Activated gamma-delta T cell treated with anti-CD3 and anti-CD28 coated beads, Interleukin-2, amount 50 U/mL, for 16 hours (primary cell): ENCODE results near the gene ING5.

Experiments
- DNase-seq: peaks from one replicate; pipeline ENCODE4 v3.0.0-alpha.2; 2020; ENCODE audit warnings: low read depth

ING5 gene

DNA sequence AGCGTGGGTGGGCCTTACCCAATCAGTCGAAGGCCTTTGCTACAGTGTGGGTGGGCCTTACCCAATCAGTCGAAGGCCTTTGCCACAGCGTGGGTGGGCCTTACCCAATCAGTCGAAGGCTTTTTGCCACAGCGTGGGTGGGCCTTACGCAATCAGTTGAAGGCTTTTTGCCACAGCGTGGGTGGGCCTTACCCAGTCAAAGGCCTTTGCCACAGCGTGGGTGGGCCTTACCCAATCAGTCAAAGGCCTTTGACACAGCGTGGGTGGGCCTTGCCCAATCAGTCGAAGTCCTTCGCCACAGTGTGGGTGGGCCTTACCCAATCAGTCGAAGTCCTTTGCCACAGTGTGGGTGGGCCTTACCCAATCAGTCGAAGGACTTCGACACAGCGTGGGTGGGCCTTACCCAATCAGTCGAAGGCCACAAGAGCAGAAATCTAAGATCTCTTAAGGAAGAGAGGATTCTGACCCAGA, 58.5 kb downstream of the ING5 start:
- no peak for DNase-seq

- DNase-seq, result no peak
Observed at GRCh38 chr2:241762321-241762932, 60.6 kb downstream of the ING5 start.

DNA sequence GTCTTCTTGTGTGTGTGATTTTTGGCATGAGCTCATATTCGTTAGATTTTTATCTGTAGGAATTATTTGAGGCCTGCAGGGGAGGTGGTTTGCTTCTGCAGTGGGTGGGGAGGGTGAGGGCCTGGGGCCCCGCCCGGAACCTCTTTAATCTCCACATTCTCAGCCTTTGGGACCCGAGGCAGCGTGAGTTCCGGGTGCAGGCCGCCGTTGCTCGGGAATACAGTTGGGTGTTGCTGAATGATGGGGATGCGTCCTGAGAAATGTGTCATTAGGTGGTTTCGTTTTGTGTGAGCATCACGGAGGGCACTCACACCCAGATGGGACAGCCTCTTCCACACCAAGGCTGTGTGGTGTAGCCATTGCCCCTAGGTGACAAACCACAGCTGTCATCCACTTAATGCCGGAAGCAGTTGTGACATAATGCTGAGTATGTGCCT, 61.1 kb downstream of the ING5 start:
- DNase-seq, result peak; percentile 68

GRCh38 chr2:241763551-241764274, 61.9 kb downstream of the ING5 start:
- DNase-seq, result no peak

GRCh38 chr2:241764275-241765241, 62.7 kb downstream of the ING5 start:
- DNase-seq, result no peak

DNA sequence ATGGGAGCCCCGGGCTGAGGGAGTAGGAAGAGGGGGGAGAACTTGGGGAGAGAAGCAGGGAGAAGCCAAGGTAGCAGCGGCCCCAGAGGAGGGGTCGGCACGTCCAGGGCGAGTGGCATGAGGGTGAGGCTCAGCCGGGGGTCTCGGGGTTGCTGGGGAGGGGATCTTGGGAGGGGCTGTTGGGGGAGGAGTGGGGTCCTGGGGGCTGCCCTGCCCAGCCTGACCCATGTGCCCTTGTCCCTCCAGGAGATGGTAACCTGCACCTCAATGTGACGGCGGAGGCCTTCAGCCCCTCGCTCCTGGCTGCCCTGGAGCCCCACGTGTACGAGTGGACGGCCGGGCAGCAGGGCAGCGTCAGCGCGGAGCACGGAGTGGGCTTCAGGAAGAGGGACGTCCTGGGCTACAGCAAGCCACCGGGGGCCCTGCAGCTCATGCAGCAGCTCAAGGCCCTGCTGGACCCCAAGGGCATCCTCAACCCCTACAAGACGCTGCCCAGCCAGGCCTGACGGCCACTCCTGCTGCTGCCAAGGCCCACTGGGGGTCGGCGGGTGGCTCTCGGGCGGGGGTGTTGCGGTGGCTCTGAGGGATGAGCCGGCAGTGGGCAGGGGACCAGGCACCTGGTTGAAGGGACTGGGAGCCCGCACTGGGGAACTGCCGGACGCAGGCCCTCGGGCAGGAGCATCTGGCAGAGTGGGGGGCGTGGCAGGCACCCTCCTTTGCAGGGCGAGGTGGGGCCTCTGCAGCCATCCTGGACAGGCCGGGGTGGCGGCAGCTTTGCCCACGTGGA, 65.8 kb downstream of the ING5 start:
- DNase-seq, result no peak

DNA sequence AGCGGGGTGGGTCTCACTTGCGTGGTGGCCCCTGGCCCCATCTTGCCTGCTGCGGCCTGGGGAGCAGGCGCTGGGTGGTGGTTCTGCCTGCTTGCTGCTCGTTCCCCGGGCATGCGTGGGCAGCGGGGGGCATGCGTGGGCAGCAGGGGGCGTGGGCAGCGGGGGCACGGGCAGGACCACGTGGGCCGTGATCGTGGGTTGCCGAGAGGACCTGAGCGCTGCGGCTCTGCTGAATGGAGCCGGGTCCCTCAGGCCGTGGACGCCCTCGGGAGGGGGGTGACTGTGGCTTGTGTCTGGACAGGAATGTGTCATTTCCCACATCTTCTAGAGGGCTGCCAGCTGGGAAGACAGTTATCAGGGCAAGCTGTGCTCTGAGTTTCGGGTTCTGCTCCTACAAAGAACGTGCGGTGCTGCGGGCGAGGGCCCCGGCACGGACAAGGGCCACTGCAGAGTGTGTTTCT, 66.4 kb downstream of the ING5 start:
- no peak for DNase-seq

- DNase-seq, result no peak
Observed at GRCh38 chr2:241768850-241769249, 67.0 kb downstream of the ING5 start.

DNA sequence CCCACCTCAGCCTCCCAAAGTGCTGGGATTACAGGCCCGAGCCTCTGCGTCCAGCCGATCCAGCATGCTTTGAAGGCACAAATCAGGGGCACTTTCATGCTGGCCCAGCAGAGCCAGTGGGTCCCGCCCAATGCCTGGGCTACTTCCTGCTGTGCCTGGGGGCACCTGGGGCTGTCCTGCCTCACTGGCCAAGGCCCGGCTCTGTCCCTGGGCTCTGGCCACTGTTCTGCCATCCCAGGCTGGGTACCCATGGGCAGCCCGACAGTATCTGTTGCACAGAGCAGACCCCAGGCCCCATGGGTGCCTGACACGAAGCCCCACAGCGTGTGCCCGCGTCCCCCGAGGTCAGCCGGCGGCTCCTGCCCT, 68.0 kb downstream of the ING5 start:
- no peak for DNase-seq

GRCh38 chr2:241770185-241770935, 68.5 kb downstream of the ING5 start:
- no peak for DNase-seq

GRCh38 chr2:241770936-241771285, 69.1 kb downstream of the ING5 start:
- no peak for DNase-seq

DNA sequence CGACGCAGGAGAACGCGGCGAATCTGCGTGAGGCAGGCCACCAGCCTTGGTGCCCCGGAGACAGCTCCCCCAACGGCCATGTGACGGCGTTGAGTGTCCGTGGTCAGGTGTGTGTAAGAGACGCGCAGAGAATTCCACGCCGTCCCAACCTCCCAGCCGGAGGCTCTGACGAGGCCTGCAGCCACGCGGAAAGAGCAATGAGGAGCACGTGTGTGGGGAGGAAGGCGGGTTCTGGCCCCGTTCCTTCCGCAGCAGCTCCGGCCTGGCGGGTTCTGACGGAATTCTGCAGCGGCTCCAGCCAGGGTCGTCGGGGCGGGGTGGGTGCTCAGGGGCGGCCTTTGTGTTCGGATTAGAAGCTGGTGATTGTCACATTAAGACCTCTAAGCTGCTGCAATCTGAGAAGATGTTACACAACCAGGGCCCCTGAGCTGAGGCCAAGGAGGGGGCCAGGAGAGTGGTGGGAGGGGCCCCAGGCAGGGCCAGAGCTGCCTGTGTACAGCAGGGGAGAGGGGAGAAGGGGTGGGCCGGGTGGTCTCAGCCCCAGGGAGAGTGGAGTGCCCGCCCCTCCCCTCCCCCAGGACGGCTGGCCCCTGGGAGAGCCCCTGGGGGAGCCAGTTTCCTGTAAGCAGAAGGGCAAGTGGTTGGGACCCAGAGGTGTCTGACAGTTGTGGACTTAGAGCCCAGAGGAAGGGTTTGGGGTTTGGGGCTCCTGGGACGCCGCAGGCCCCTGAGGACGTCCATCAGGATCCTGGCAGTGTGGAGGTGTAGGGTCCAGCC, 69.6 kb downstream of the ING5 start:
- no peak for DNase-seq

DNA sequence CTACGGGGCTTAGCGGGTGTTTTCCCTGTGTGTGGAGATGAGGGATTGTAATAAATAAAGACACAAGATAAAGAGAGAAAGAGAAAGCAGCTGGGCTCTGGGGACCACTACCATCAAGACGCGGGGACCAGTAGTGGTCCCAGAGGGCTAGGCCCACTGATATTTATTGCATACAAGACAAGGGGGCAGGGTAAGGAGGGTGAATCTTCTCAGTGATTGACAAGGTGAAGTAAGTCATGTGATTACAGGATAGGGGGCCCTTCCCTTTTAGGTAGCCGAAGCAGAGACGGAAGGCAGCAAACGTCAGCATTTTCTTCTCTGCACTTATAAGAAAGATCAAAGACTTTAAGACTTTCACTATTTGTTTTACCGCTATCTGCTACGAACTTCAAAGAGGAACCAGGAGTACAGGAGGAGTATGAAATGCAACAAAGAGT, 70.2 kb downstream of the ING5 start:
- DNase-seq, result no peak

- DNase-seq, result no peak
Observed at GRCh38 chr2:241773511-241774418, 71.9 kb downstream of the ING5 start.

DNA sequence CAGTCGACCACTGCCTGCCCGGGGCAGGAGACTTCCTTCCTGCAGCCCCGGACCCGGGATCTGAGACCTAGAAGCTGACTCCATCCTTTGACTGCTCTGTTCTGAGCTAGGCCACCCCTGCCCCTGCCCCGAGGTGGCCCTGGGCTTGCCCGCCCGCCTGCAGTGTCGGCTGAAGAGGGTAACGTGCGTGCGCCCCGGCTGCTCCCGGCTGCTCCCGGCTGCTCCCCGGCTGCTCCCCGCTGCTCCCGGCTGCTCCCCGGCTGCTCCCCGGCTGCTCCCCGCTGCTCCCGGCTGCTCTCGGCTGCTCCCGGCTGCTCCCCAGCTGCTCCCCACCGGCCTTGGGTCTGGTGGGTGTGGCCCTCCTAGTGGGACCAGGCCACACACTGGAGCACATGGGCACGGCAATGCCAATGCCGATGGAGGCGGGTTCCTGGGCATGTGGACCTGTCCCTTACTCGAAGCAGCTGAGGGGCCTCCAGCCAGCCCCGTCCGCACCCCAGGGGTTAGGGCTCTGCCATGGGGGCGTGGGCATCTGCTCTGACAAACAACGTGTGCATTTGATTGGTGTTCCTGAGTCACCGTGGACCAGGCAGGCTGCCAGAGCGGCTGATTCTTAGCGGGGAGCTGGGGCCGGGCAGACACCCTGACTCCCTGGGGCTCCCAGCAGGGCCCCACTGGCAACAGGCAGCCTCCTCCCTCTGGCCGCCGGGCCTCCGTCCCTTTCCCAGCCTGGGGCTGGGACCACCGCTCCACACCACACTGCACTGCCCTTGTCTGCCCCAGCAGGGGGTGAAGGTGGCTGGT, 72.8 kb downstream of the ING5 start:
- DNase-seq, result no peak

DNA sequence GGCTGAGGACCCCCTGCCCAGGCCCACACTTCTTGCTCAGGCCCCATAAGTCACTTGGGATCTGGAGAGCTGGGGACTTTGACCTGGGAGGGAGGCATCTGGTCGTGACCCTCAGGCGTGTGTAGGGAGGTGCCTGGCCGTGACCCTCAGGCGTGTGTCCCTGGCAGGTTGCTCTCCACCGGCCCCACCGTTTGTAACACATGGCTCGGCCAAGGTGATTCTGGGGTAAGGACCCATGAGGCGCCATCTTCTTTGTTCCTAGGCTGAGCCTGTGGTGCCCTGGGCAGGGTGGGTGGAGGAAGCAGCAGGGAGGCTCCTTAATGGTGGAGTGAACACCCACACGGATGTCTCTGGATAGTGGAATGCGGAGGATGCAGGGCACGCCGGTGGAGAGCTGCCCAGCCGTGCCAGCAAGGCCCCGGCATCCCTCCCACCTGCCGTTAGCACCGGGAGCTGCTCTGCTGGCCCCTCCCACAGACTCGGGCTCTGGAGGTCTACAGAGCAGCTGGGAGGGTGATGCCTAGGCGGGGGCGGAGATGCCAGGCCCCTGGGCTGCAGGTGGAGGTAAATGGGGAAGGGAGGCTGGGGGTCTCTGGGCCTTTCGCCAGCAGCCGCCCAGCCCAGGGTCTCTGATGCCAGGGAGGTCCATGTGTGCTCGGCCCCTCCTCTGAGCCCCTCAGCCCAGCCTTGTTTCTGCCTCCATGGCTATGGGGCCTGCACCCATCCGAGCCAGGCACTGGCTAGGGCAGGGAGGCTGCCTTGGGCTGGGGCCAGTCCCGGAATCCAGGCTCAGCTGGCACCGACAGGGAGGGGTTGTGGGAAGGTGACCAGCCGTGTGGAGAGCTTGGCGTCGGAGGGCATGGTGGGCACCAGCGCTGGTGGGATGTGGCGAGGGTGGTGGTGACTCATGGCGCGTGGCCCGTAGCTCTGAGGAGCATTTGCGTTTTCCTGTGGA, 73.7 kb downstream of the ING5 start:
- DNase-seq, result no peak
